Keratinocyte (primary cell): ENCODE measurements around the gene CD14.

Source experiments
- EZH2 ChIP-seq: IDR thresholded peaks from one replicate; pipeline ENCODE4 v1.6.1; 2012; ENCODE audit warnings: inconsistent platforms, mild to moderate bottlenecking, low read length, moderate library complexity
- TF ChIP-seq, protein P1 (sequence below), 3 experiments: IDR thresholded peaks in 1 of 3; conservative IDR thresholded peaks in 1 of 3; optimal IDR thresholded peaks in 1 of 3; 2 replicates in 2 of 3; 3 replicates in 1 of 3; pipeline versions ENCODE3 to v1.5.1; 2011; ENCODE audit warnings: low read length in 3 of 3, mild to moderate bottlenecking in 3 of 3, moderate library complexity in 2 of 3, control low read depth in 1 of 3, inconsistent platforms in 1 of 3; ENCODE audit not compliant: insufficient read depth in 2 of 3; ENCODE audit errors: extremely low read depth in 1 of 3

GRCh38 chr5:140605879-140606278, 27.1 kb downstream of the CD14 start:
- no peak for TF ChIP-seq EZH2
- TF ChIP-seq, protein P1, sequence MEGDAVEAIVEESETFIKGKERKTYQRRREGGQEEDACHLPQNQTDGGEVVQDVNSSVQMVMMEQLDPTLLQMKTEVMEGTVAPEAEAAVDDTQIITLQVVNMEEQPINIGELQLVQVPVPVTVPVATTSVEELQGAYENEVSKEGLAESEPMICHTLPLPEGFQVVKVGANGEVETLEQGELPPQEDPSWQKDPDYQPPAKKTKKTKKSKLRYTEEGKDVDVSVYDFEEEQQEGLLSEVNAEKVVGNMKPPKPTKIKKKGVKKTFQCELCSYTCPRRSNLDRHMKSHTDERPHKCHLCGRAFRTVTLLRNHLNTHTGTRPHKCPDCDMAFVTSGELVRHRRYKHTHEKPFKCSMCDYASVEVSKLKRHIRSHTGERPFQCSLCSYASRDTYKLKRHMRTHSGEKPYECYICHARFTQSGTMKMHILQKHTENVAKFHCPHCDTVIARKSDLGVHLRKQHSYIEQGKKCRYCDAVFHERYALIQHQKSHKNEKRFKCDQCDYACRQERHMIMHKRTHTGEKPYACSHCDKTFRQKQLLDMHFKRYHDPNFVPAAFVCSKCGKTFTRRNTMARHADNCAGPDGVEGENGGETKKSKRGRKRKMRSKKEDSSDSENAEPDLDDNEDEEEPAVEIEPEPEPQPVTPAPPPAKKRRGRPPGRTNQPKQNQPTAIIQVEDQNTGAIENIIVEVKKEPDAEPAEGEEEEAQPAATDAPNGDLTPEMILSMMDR (optimal IDR thresholded peaks at IDR 0.05 in 1 of 3, IDR thresholded peaks at IDR 0.05 in 1 of 3, conservative IDR thresholded peaks at IDR 0.05 in 1 of 3; ENCODE audit: extremely low read depth in 1 of 3, insufficient read depth in 2 of 3, low read length in 3 of 3) = no peak
